ENCODE results near the gene MEIS2. TPM values are rescaled to one million over a fixed set of nuclear protein-coding genes. Genes with fewer than 3 reads are reported as not detected.

The MEIS2 gene
- total RNA-seq, 1 donor from 2014 or later: 13.0 TPM

DNA sequence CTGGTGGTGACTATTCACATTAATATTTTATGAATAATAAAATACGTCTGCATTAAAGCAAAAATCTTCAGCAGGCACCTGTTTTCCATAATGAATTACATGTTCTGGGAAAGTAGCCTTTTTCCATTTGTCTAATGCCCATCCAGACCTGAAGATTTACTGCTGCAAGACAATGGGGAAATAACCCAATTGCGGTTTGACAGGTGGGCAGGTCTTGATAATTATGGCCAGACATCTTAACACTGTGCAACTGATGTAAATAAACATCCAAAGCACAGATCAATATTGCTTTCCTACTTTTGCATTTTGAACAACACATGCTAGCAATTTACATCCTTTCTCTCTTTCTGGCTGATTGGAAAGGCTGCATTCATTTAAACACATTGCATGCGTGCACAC, 173.9 kb downstream of the MEIS2 start:
- TF ChIP-seq CTCF (IDR thresholded peaks at IDR 0.05; ENCODE audit: unreplicated experiment): no peak
- H3K9me3 Mint-ChIP-seq (ENCODE audit: unreplicated experiment): no peaks in the 10 kb centered on the region
- DNase-seq (ENCODE audit: low spot score): no peak
- no peaks in the 10 kb centered on the region for H3K36me3 Mint-ChIP-seq (ENCODE audit: low read depth, unreplicated experiment)
- no peaks in the 10 kb centered on the region for H3K27me3 Mint-ChIP-seq (ENCODE audit: unreplicated experiment)
- H3K4me3 Mint-ChIP-seq (ENCODE audit: unreplicated experiment): no peak overlapping the region
- H3K4me1 Mint-ChIP-seq (ENCODE audit: unreplicated experiment): peaks cover 6% of the 10 kb centered on the region
- no peak overlapping the region for H3K27ac Mint-ChIP-seq (ENCODE audit: unreplicated experiment)

- no peak for DNase-seq (ENCODE audit: low spot score)
- TF ChIP-seq CTCF (IDR thresholded peaks at IDR 0.05; ENCODE audit: unreplicated experiment): no peak
- H3K9me3 Mint-ChIP-seq (ENCODE audit: unreplicated experiment): no peaks in the 10 kb centered on the region
- H3K27me3 Mint-ChIP-seq (ENCODE audit: unreplicated experiment): no peaks in the 10 kb centered on the region
- no peak overlapping the region for H3K4me3 Mint-ChIP-seq (ENCODE audit: unreplicated experiment)
- H3K4me1 Mint-ChIP-seq (ENCODE audit: unreplicated experiment): peaks cover 6% of the 10 kb centered on the region
- H3K27ac Mint-ChIP-seq (ENCODE audit: unreplicated experiment): no peak overlapping the region
- H3K36me3 Mint-ChIP-seq (ENCODE audit: low read depth, unreplicated experiment): no peaks in the 10 kb centered on the region
Observed at GRCh38 chr15:36925653-36926426, 174.5 kb downstream of the MEIS2 start.

DNA sequence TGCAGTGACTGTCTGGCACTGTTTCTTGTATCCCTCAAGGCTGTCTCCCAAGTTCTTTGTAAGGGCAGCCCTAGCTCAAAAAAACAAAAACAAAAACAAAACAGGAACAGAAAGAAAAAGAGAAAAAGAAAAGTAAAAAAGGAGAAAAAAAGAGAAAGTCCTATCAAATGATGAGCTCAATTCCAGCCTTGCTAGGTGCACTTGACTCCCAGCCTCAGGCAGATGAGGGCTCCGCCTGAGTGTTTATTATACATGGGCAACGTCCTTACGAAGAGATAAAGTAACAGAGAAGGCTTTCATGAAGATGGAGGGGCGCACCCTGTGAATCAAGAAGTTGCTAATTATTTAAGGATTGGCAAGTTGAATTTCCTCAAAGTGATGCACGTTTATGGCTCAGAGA, 175.3 kb downstream of the MEIS2 start:
- no peak overlapping the region for H3K4me3 Mint-ChIP-seq (ENCODE audit: unreplicated experiment)
- H3K4me1 Mint-ChIP-seq (ENCODE audit: unreplicated experiment): peaks cover 6% of the 10 kb centered on the region
- no peak for TF ChIP-seq CTCF (IDR thresholded peaks at IDR 0.05; ENCODE audit: unreplicated experiment)
- no peak overlapping the region for H3K27ac Mint-ChIP-seq (ENCODE audit: unreplicated experiment)
- no peaks in the 10 kb centered on the region for H3K27me3 Mint-ChIP-seq (ENCODE audit: unreplicated experiment)
- no peak for DNase-seq (ENCODE audit: low spot score)
- no peaks in the 10 kb centered on the region for H3K36me3 Mint-ChIP-seq (ENCODE audit: low read depth, unreplicated experiment)
- no peaks in the 10 kb centered on the region for H3K9me3 Mint-ChIP-seq (ENCODE audit: unreplicated experiment)

- Mint-ChIP-seq H3K4me3 (ENCODE audit: unreplicated experiment) (no peak overlapping the region), H3K36me3 (ENCODE audit: low read depth, unreplicated experiment) (no peaks in the 10 kb centered on the region), H3K27ac (ENCODE audit: unreplicated experiment) (no peak overlapping the region), H3K4me1 (ENCODE audit: unreplicated experiment) (peaks cover 6% of the 10 kb centered on the region), H3K27me3 (ENCODE audit: unreplicated experiment) (no peaks in the 10 kb centered on the region), H3K9me3 (ENCODE audit: unreplicated experiment) (no peaks in the 10 kb centered on the region)
- TF ChIP-seq CTCF (IDR thresholded peaks at IDR 0.05; ENCODE audit: unreplicated experiment): no peak
- DNase-seq (ENCODE audit: low spot score): no peak
Observed at GRCh38 chr15:36924034-36924433, 176.3 kb downstream of the MEIS2 start.

DNA sequence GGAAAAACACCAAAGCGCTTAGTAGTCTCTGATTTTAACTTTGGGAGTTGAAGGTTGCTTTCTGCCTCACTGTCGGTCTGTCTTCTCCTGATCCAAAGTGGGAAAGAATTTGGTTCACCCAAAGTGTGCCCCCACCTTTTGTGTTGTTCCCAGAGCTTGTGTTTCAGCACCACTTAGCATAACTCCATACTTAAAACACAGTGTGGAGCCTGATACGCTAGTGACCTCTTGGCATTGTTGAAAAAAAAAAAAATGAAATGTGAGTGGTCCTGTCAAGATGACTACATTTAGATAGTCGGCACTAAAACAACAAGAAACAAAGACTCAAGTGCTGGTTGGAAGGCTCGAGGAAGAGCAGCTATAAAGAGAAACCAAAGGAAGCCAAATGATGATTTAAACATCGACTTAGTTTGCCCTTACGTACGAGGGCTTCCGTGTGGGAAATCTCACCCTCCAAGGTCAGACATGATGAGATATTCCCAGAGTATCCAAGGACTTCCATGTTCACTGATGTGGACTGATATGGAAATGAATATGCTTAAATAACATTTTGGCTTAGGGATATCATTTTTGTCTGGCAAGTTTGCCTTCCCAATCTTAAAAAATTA, 178.8 kb downstream of the MEIS2 start:
- Mint-ChIP-seq H3K9me3 (ENCODE audit: unreplicated experiment) (no peaks in the 10 kb centered on the region), H3K4me3 (ENCODE audit: unreplicated experiment) (no peak overlapping the region), H3K4me1 (ENCODE audit: unreplicated experiment) (peaks cover 12% of the 10 kb centered on the region), H3K27me3 (ENCODE audit: unreplicated experiment) (no peaks in the 10 kb centered on the region), H3K27ac (ENCODE audit: unreplicated experiment) (no peak overlapping the region), H3K36me3 (ENCODE audit: low read depth, unreplicated experiment) (no peaks in the 10 kb centered on the region)
- TF ChIP-seq CTCF (IDR thresholded peaks at IDR 0.05; ENCODE audit: unreplicated experiment): no peak
- DNase-seq (ENCODE audit: low spot score): no peak
